Activated T-cell treated with anti-CD3 and anti-CD28 coated beads, Interleukin-2, amount 50 U/mL, for 72 hours (primary cell): ENCODE data around the gene ERI2. TPM values are rescaled to one million over a fixed set of nuclear protein-coding genes. Genes with fewer than 3 reads are reported as not detected.
"Not testable (repeated sequence)": the region's sequence is repeated elsewhere in the genome, so short reads cannot be mapped to it uniquely, and the experiment has no call there.

Source experiments
- ATAC-seq, 2 donors: fragments of 150-1000 bp; cut with Tn5 transposase; replicated peaks in 1 of 2; 2 replicates each; pipeline ENCODE4 v1.10.0; 2021; ENCODE audit warnings: moderate library complexity in 2 of 2, mild to moderate bottlenecking in 1 of 2
- DNase-seq, 2 donors: peaks; one replicate each; pipeline ENCODE4 v3.0.0; 2021 to 2022; ENCODE audit warnings: mixed read lengths in 1 of 2
- H3K27ac Mint-ChIP-seq: one replicate; pipeline ENCODE4 v1.8.0; 2022; ENCODE audit warnings: mild to moderate bottlenecking, moderate library complexity, mixed read lengths
- H3K27me3 Mint-ChIP-seq: one replicate; pipeline ENCODE4 v1.8.0; 2022; ENCODE audit warnings: low read depth, mixed read lengths
- H3K36me3 Mint-ChIP-seq, 2 donors: one replicate each; pipeline ENCODE4 v1.8.0; 2022; ENCODE audit warnings: mixed read lengths in 2 of 2, mild to moderate bottlenecking in 1 of 2; ENCODE audit not compliant: insufficient read depth in 2 of 2
- H3K4me1 Mint-ChIP-seq: one replicate; pipeline ENCODE4 v1.8.0; 2022; ENCODE audit warnings: low read depth, mixed read lengths
- H3K4me3 Mint-ChIP-seq, 2 donors: one replicate each; pipeline ENCODE4 v1.8.0; 2022; ENCODE audit warnings: mild to moderate bottlenecking in 2 of 2, mixed read lengths in 2 of 2, moderate library complexity in 2 of 2
- H3K9me3 Mint-ChIP-seq, 2 donors: one replicate each; pipeline ENCODE4 v1.8.0; 2022; ENCODE audit warnings: mixed read lengths in 2 of 2
- total RNA-seq, 2 donors: library from RNA; stranded (reverse); gene quantifications; one replicate each; pipeline ENCODE4 v1.2.3, GENCODE V29; 2022

The ERI2 gene
- total RNA-seq, 2 donors from 2014 or later: 20.8 to 24.7 TPM

- Mint-ChIP-seq H3K4me1 (peaks cover 4% of the 10 kb centered on the region), H3K9me3 (no peaks in the 10 kb centered on the region), H3K36me3 (no peaks in the 10 kb centered on the region), H3K4me3 (no peak overlapping the region), H3K27me3 (no peaks in the 10 kb centered on the region), H3K27ac (no peak overlapping the region)
- ATAC-seq (no peak), DNase-seq (no peak)
These were observed 37.5 kb downstream of the ERI2 start for GRCh38 chr16:20768818-20769217.

- Mint-ChIP-seq H3K27ac (no peak overlapping the region), H3K4me1 (peaks cover 10% of the 10 kb centered on the region), H3K27me3 (no peaks in the 10 kb centered on the region), H3K4me3 (no peak overlapping the region), H3K9me3 (peaks cover 0 to 1% of the 10 kb centered on the region in 2 donors), H3K36me3 (peaks cover 0 to under 1% of the 10 kb centered on the region in 2 donors)
- no peak for ATAC-seq
- no peak for DNase-seq
These were observed 38.2 kb downstream of the ERI2 start for GRCh38 chr16:20768121-20768520.

- Mint-ChIP-seq H3K36me3 (peaks cover 2 to 6% of the 10 kb centered on the region in 2 donors), H3K4me3 (no peak overlapping the region), H3K9me3 (peaks cover 2% of the 10 kb centered on the region in 2 donors), H3K27me3 (no peaks in the 10 kb centered on the region), H3K27ac (no peak overlapping the region), H3K4me1 (peaks cover 15% of the 10 kb centered on the region)
- DNase-seq (no peak), ATAC-seq (no peak)
These were observed 38.7 kb downstream of the ERI2 start for GRCh38 chr16:20767577-20767976.

GRCh38 chr16:20766294-20766693 is 40.0 kb downstream of the ERI2 start:
- H3K9me3 Mint-ChIP-seq: peaks cover 4 to 7% of the 10 kb centered on the region in 2 donors
- H3K4me1 Mint-ChIP-seq: peaks cover 21% of the 10 kb centered on the region
- DNase-seq (no peak), ATAC-seq (no peak)
- no peak overlapping the region for H3K27ac Mint-ChIP-seq
- H3K4me3 Mint-ChIP-seq: no peak overlapping the region
- H3K36me3 Mint-ChIP-seq: peaks cover 4 to 12% of the 10 kb centered on the region in 2 donors
- no peaks in the 10 kb centered on the region for H3K27me3 Mint-ChIP-seq

- peaks cover 4 to 7% of the 10 kb centered on the region in 2 donors for H3K9me3 Mint-ChIP-seq
- H3K4me1 Mint-ChIP-seq: peaks cover 21% of the 10 kb centered on the region
- H3K36me3 Mint-ChIP-seq: peaks cover 4 to 12% of the 10 kb centered on the region in 2 donors
- no peaks in the 10 kb centered on the region for H3K27me3 Mint-ChIP-seq
- H3K27ac Mint-ChIP-seq: no peak overlapping the region
- no peak for DNase-seq
- no peak overlapping the region for H3K4me3 Mint-ChIP-seq
- ATAC-seq: no peak
These were observed 40.5 kb downstream of the ERI2 start for GRCh38 chr16:20765732-20766131.

GRCh38 chr16:20764448-20764847 is 41.8 kb downstream of the ERI2 start:
- DNase-seq, H3K27me3 Mint-ChIP-seq, H3K9me3 Mint-ChIP-seq, ATAC-seq, H3K27ac Mint-ChIP-seq: not testable (repeated sequence)
- H3K4me1 Mint-ChIP-seq: peaks cover 21% of the 10 kb centered on the region
- H3K4me3 Mint-ChIP-seq: peak overlapping the region; percentile 66 to 80
- H3K36me3 Mint-ChIP-seq: peaks cover 7 to 14% of the 10 kb centered on the region in 2 donors

GRCh38 chr16:20763461-20764232 is 42.6 kb downstream of the ERI2 start, which contains the start of gene ACSM3:
Gene ACSM3 (plus strand): TSS chr16:20764014. CDS start chr16:20770035, 6,021 bp downstream.
- Mint-ChIP-seq H3K9me3 (peaks cover 6 to 7% of the 10 kb centered on the region in 2 donors), H3K36me3 (peaks cover 7 to 14% of the 10 kb centered on the region in 2 donors), H3K27me3 (no peaks in the 10 kb centered on the region), H3K27ac (peak within 1 kb of the TSS; percentile 94), H3K4me3 (peak within 1 kb of the TSS; percentile 80 to 94), H3K4me1 (peaks cover 21% of the 10 kb centered on the region)
- DNase-seq (peak; percentile 67 to 68), ATAC-seq (peak; percentile 99)

- Mint-ChIP-seq H3K4me3 (peak overlapping the region; percentile 80 to 94), H3K9me3 (peaks cover 6 to 7% of the 10 kb centered on the region in 2 donors), H3K4me1 (peaks cover 21% of the 10 kb centered on the region), H3K27me3 (no peaks in the 10 kb centered on the region), H3K36me3 (peaks cover 7 to 14% of the 10 kb centered on the region in 2 donors), H3K27ac (peak overlapping the region; percentile 94)
- ATAC-seq: no peak
- DNase-seq: no peak
These were observed 43.7 kb downstream of the ERI2 start for GRCh38 chr16:20762404-20763123.

GRCh38 chr16:20761175-20761574 is 45.1 kb downstream of the ERI2 start:
- ATAC-seq (no peak), DNase-seq (no peak)
- Mint-ChIP-seq H3K9me3 (peaks cover 6 to 7% of the 10 kb centered on the region in 2 donors), H3K36me3 (peaks cover 7 to 14% of the 10 kb centered on the region in 2 donors), H3K4me3 (no peak overlapping the region), H3K27ac (no peak overlapping the region), H3K4me1 (peaks cover 21% of the 10 kb centered on the region), H3K27me3 (no peaks in the 10 kb centered on the region)

- peaks cover 6 to 7% of the 10 kb centered on the region in 2 donors for H3K9me3 Mint-ChIP-seq
- H3K4me3 Mint-ChIP-seq: no peak overlapping the region
- no peak overlapping the region for H3K27ac Mint-ChIP-seq
- peaks cover 7 to 14% of the 10 kb centered on the region in 2 donors for H3K36me3 Mint-ChIP-seq
- no peak for DNase-seq
- H3K4me1 Mint-ChIP-seq: peaks cover 21% of the 10 kb centered on the region
- no peak for ATAC-seq
- no peaks in the 10 kb centered on the region for H3K27me3 Mint-ChIP-seq
These were observed 45.9 kb downstream of the ERI2 start for GRCh38 chr16:20760346-20760745.

GRCh38 chr16:20755799-20756198 is 50.5 kb downstream of the ERI2 start:
- H3K9me3 Mint-ChIP-seq, H3K27ac Mint-ChIP-seq, DNase-seq, H3K27me3 Mint-ChIP-seq, H3K4me1 Mint-ChIP-seq, H3K36me3 Mint-ChIP-seq, ATAC-seq, H3K4me3 Mint-ChIP-seq: not testable (repeated sequence)

GRCh38 chr16:20755238-20755637 is 51.0 kb downstream of the ERI2 start:
- ATAC-seq: no peak
- Mint-ChIP-seq H3K4me1 (no peaks in the 10 kb centered on the region), H3K36me3 (peaks cover 2 to 3% of the 10 kb centered on the region in 2 donors), H3K4me3 (no peak overlapping the region), H3K27me3 (peaks cover 8% of the 10 kb centered on the region), H3K27ac (no peak overlapping the region), H3K9me3 (peaks cover 0 to 2% of the 10 kb centered on the region in 2 donors)
- DNase-seq: no peak

- no peaks in the 10 kb centered on the region for H3K9me3 Mint-ChIP-seq
- H3K36me3 Mint-ChIP-seq: no peaks in the 10 kb centered on the region
- no peaks in the 10 kb centered on the region for H3K4me1 Mint-ChIP-seq
- ATAC-seq: no peak
- no peak overlapping the region for H3K27ac Mint-ChIP-seq
- H3K4me3 Mint-ChIP-seq: no peak overlapping the region
- no peak for DNase-seq
- peaks cover 8% of the 10 kb centered on the region for H3K27me3 Mint-ChIP-seq
These were observed 52.5 kb downstream of the ERI2 start for GRCh38 chr16:20753727-20754126.
